PC-3 (cell line): ENCODE results near the gene LONP1. TPM values are rescaled to one million over a fixed set of nuclear protein-coding genes. Genes with fewer than 3 reads are reported as not detected.

ENCODE experiments used
- ATAC-seq: fragments of 200-7000 bp; cut with Tn5 transposase; 2 replicates; pipeline ENCODE4 v1.9.1; 2020; ENCODE audit warnings: mild to moderate bottlenecking, moderate library complexity
- BruUV-seq: library from RNA; stranded (reverse); fragments of 400-500 nt; replicated peaks from 2 replicates; lab custom pipeline; 2021; lab: Mats Ljungman, UMichigan
- CTCF ChIA-PET: fragments of 300-600 bp; sonication (Branson Sonifier 250); formaldehyde crosslinking; loops from one replicate; lab custom pipeline; 2022; ENCODE audit warnings: antibody characterized with exemption; lab: Charles Lee
- POLR2A ChIA-PET: fragments of 300-600 bp; sonication (Branson Sonifier 250); formaldehyde crosslinking; loops from one replicate; lab custom pipeline; 2022; ENCODE audit warnings: antibody characterized with exemption; ENCODE audit not compliant: unreplicated experiment; lab: Charles Lee
- DNase-seq: peaks from one replicate; pipeline ENCODE4 v3.0.0-alpha.2; 2015
- H2AFZ ChIP-seq: fragments of 300-600 bp; sonication (generic); 2 replicates; pipeline ENCODE4 v1.6.0; 2016; ENCODE audit warnings: antibody characterized with exemption, low read length
- H3F3A ChIP-seq: fragments of 300-600 bp; sonication (generic); one replicate; pipeline ENCODE4 v1.6.0; 2017; ENCODE audit warnings: antibody characterized with exemption, low read length, control low read depth, mild to moderate bottlenecking; ENCODE audit not compliant: unreplicated experiment
- H3K27ac ChIP-seq: fragments of 300-600 bp; sonication (generic); 2 replicates; pipeline ENCODE4 v1.5.1; 2016; ENCODE audit warnings: mild to moderate bottlenecking, low read length
- H3K27me3 ChIP-seq: fragments of 300-600 bp; sonication (generic); 2 replicates; pipeline ENCODE4 v1.6.1; 2016; ENCODE audit warnings: low read length, mixed read lengths
- H3K36me3 ChIP-seq: fragments of 300-600 bp; sonication (generic); 2 replicates; pipeline ENCODE4 v1.6.1; 2016; ENCODE audit warnings: low read depth, mixed run types, low read length, mixed read lengths
- H3K4me1 ChIP-seq: fragments of 300-600 bp; sonication (generic); 2 replicates; pipeline ENCODE4 v1.5.1; 2016; ENCODE audit warnings: low read length; ENCODE audit not compliant: insufficient read depth
- H3K4me2 ChIP-seq: fragments of 300-600 bp; sonication (generic); 2 replicates; pipeline ENCODE4 v1.6.0; 2016; ENCODE audit warnings: low read length
- H3K4me3 ChIP-seq: fragments of 300-600 bp; sonication (generic); 2 replicates; pipeline ENCODE4 v1.5.1; 2016; ENCODE audit warnings: mild to moderate bottlenecking, low read length, mixed read lengths
- H3K79me2 ChIP-seq: fragments of 300-600 bp; sonication (generic); 2 replicates; pipeline ENCODE4 v1.6.1; 2017; ENCODE audit warnings: low read length, mixed read lengths
- H3K9ac ChIP-seq: fragments of 300-600 bp; sonication (generic); 2 replicates; pipeline ENCODE4 v1.6.0; 2016; ENCODE audit warnings: mild to moderate bottlenecking, low read length
- H3K9me2 ChIP-seq: fragments of 300-600 bp; sonication (generic); replicated peaks from 2 replicates; pipeline ENCODE4 v1.6.1; 2016; ENCODE audit warnings: mixed run types, low read length, mixed read lengths
- H3K9me3 ChIP-seq: fragments of 300-600 bp; sonication (generic); 2 replicates; pipeline ENCODE4 v1.6.1; 2016; ENCODE audit warnings: low read length, mixed read lengths
- H4K20me1 ChIP-seq: fragments of 300-600 bp; sonication (generic); 2 replicates; pipeline ENCODE4 v1.6.1; 2016; ENCODE audit warnings: low read length, mixed read lengths
- CTCF ChIP-seq: fragments of 300-600 bp; sonication (generic); conservative IDR thresholded peaks from 2 replicates; pipeline ENCODE4 v1.5.1; 2017; ENCODE audit warnings: antibody characterized with exemption, low read depth, mild to moderate bottlenecking, low read length
- EZH2 ChIP-seq: fragments of 300-600 bp; sonication (generic); IDR thresholded peaks from one replicate; pipeline ENCODE4 v1.6.1; 2017; ENCODE audit warnings: antibody characterized with exemption, mild to moderate bottlenecking, low read length; ENCODE audit not compliant: unreplicated experiment
- EZH2phosphoT487 ChIP-seq: fragments of 300-600 bp; sonication (generic); IDR thresholded peaks from 2 replicates; pipeline ENCODE4 v1.6.1; 2018; ENCODE audit warnings: mild to moderate bottlenecking, antibody characterized with exemption, low read length, borderline replicate concordance
- intact Hi-C: fragments of 100-400 bp; cut with micrococcal nuclease; formaldehyde crosslinking; loops from 2 replicates; pipeline ENCODE4 v1.9.0; 2023
- total RNA-seq: library from RNA; depleted of rRNA; stranded (reverse); fragments of >200 nt; gene quantifications from 2 replicates; pipeline ENCODE4 v1.2.3, GENCODE V29; 2014

Gene LONP1
- total RNA-seq, 1 experiment from 2014 or later, result 217 TPM

- BruUV-seq, result no TSS peak
- H3K27ac ChIP-seq, result no peak overlapping the region
- no peak overlapping the region for H3K9ac ChIP-seq
- H2AFZ ChIP-seq, result no peak overlapping the region
- H3F3A ChIP-seq, result no peaks in the 10 kb centered on the region
- no peak overlapping the region for H3K4me2 ChIP-seq
- H3K4me3 ChIP-seq, result no peak overlapping the region
- no peaks in the 10 kb centered on the region for H3K27me3 ChIP-seq
- no peaks in the 10 kb centered on the region for H3K4me1 ChIP-seq
- no peaks in the 10 kb centered on the region for H4K20me1 ChIP-seq
- ATAC-seq (no peak), DNase-seq (no peak)
- ChIA-PET POLR2A (no interaction called here), CTCF (no interaction called here)
- no peaks in the 10 kb centered on the region for H3K36me3 ChIP-seq
- no peaks in the 10 kb centered on the region; the same call in 1 of the 2 replicates for H3K9me2 ChIP-seq
- H3K9me3 ChIP-seq, result no peaks in the 10 kb centered on the region
- intact Hi-C loops, result no loop called here
- TF ChIP-seq EZH2phosphoT487 (no peak), EZH2 (no peak), CTCF (no peak)
- H3K79me2 ChIP-seq, result no peaks in the 10 kb centered on the region
Observed at GRCh38 chr19:5765220-5765619, 45.3 kb upstream of the LONP1 start.

- no peaks in the 10 kb centered on the region for H3K9me3 ChIP-seq
- H3K27me3 ChIP-seq, result no peaks in the 10 kb centered on the region
- H4K20me1 ChIP-seq, result no peaks in the 10 kb centered on the region
- CTCF ChIA-PET, result no interaction called here
- DNase-seq (no peak), ATAC-seq (no peak)
- intact Hi-C loops, result no loop called here
- H3K9ac ChIP-seq, result no peak overlapping the region
- no peaks in the 10 kb centered on the region for H3K4me1 ChIP-seq
- no peaks in the 10 kb centered on the region for H3K79me2 ChIP-seq
- H3F3A ChIP-seq, result no peaks in the 10 kb centered on the region
- no peak overlapping the region for H3K27ac ChIP-seq
- POLR2A ChIA-PET, result no interaction called here
- H3K4me3 ChIP-seq, result no peak overlapping the region
- no peak overlapping the region for H3K4me2 ChIP-seq
- H2AFZ ChIP-seq, result no peak overlapping the region
- TF ChIP-seq EZH2phosphoT487 (no peak), EZH2 (no peak), CTCF (no peak)
- H3K9me2 ChIP-seq, result no peaks in the 10 kb centered on the region; the same call in 1 of the 2 replicates
- no TSS peak for BruUV-seq
- H3K36me3 ChIP-seq, result no peaks in the 10 kb centered on the region
Observed at GRCh38 chr19:5762608-5763217, 42.8 kb upstream of the LONP1 start.

- no peak overlapping the region for H3K27ac ChIP-seq
- no peaks in the 10 kb centered on the region for H3K4me1 ChIP-seq
- ChIA-PET POLR2A (no interaction called here), CTCF (no interaction called here)
- ATAC-seq, result no peak
- H2AFZ ChIP-seq, result no peak overlapping the region
- H3K36me3 ChIP-seq, result no peaks in the 10 kb centered on the region
- TF ChIP-seq EZH2 (no peak), EZH2phosphoT487 (no peak), CTCF (no peak)
- DNase-seq, result no peak
- no peaks in the 10 kb centered on the region for H3K9me2 ChIP-seq
- H3K4me3 ChIP-seq, result no peak overlapping the region
- no peak overlapping the region for H3K4me2 ChIP-seq
- H3K9ac ChIP-seq, result no peak overlapping the region
- H3K27me3 ChIP-seq, result no peaks in the 10 kb centered on the region
- intact Hi-C loops, result no loop called here
- BruUV-seq, result no TSS peak
- no peaks in the 10 kb centered on the region for H3K79me2 ChIP-seq
- H3K9me3 ChIP-seq, result no peaks in the 10 kb centered on the region
- no peaks in the 10 kb centered on the region for H3F3A ChIP-seq
- H4K20me1 ChIP-seq, result no peaks in the 10 kb centered on the region
Observed at GRCh38 chr19:5753743-5754142, 33.8 kb upstream of the LONP1 start.
